OCI-LY1 (cell line): ENCODE measurements around the gene UROC1.

ENCODE experiments used
- H2AFZ ChIP-seq: fragments of 200-600 bp; sonication (generic), shearing (Covaris generic); 2 replicates; pipeline ENCODE4 v1.6.0; 2014; ENCODE audit warnings: antibody characterized with exemption, mild to moderate bottlenecking, low read length
- H3F3A ChIP-seq: fragments of 200-600 bp; sonication (generic), shearing (Covaris generic); 2 replicates; pipeline ENCODE4 v1.6.0; 2014; ENCODE audit warnings: mild to moderate bottlenecking, antibody characterized with exemption, low read length, moderate library complexity; ENCODE audit not compliant: insufficient read depth
- H3K27ac ChIP-seq: fragments of 200-600 bp; sonication (generic); 2 replicates; pipeline ENCODE4 v1.5.1; 2014; ENCODE audit warnings: low read length, mixed run types, mild to moderate bottlenecking, low read depth; ENCODE audit not compliant: poor library complexity, severe bottlenecking
- H3K27me3 ChIP-seq: fragments of 200-600 bp; sonication (generic); 2 replicates; pipeline ENCODE4 v1.6.0; 2014; ENCODE audit warnings: antibody characterized with exemption, mild to moderate bottlenecking, low read length, moderate library complexity; ENCODE audit not compliant: insufficient read depth
- H3K36me3 ChIP-seq: fragments of 200-600 bp; sonication (generic); 2 replicates; pipeline ENCODE4 v1.6.1; 2014; ENCODE audit warnings: mild to moderate bottlenecking, antibody characterized with exemption, low read length, moderate library complexity, mixed read lengths; ENCODE audit not compliant: insufficient read depth
- H3K4me1 ChIP-seq: fragments of 200-600 bp; sonication (generic); 2 replicates; pipeline ENCODE4 v1.5.1; 2014; ENCODE audit warnings: mild to moderate bottlenecking, low read length, moderate library complexity; ENCODE audit not compliant: insufficient read depth, severe bottlenecking
- H3K4me2 ChIP-seq: fragments of 200-600 bp; sonication (generic), shearing (Covaris generic); 2 replicates; pipeline ENCODE4 v1.6.1; 2014; ENCODE audit warnings: low read length
- H3K4me3 ChIP-seq: fragments of 200-600 bp; sonication (generic); 2 replicates; pipeline ENCODE4 v1.5.1; 2014; ENCODE audit warnings: low read length, low read depth, mild to moderate bottlenecking, mixed read lengths; ENCODE audit not compliant: poor library complexity, severe bottlenecking
- H3K79me2 ChIP-seq: fragments of 200-600 bp; shearing (Covaris generic); 2 replicates; pipeline ENCODE4 v1.6.1; 2016; ENCODE audit warnings: mixed run types, low read length, mixed read lengths; ENCODE audit not compliant: insufficient read depth
- H3K9ac ChIP-seq: fragments of 200-600 bp; sonication (generic), shearing (Covaris generic); 2 replicates; pipeline ENCODE4 v1.6.1; 2014; ENCODE audit warnings: mild to moderate bottlenecking, low read length, mixed read lengths
- H3K9me2 ChIP-seq: fragments of 200-600 bp; sonication (generic), shearing (Covaris generic); 2 replicates; pipeline ENCODE4 v1.6.1; 2014; ENCODE audit warnings: low read depth, mild to moderate bottlenecking, low read length, mixed read lengths
- H3K9me3 ChIP-seq: fragments of 200-600 bp; shearing (Covaris generic); 2 replicates; pipeline ENCODE4 v1.6.1; 2014; ENCODE audit warnings: low read length, mixed read lengths
- H4K20me1 ChIP-seq: fragments of 200-600 bp; sonication (generic), shearing (Covaris generic); 2 replicates; pipeline ENCODE4 v1.6.0; 2016; ENCODE audit warnings: mild to moderate bottlenecking, low read length; ENCODE audit not compliant: insufficient read depth
- CTCF ChIP-seq: fragments of 200-600 bp; sonication (generic), shearing (Covaris generic); IDR thresholded peaks from 2 replicates; pipeline ENCODE4 v1.5.1; 2017; ENCODE audit warnings: mild to moderate bottlenecking, antibody characterized with exemption, low read length, moderate library complexity, mixed read lengths
- EZH2 ChIP-seq: fragments of 200-600 bp; sonication (generic), shearing (Covaris generic); IDR thresholded peaks from 2 replicates; pipeline ENCODE4 v1.8.0; 2017; ENCODE audit warnings: borderline replicate concordance, mixed run types, mild to moderate bottlenecking, antibody characterized with exemption, low read length, moderate library complexity, mixed read lengths

UROC1 gene

GRCh38 chr3:126516152-126516935 is 1.2 kb downstream of the UROC1 start:
- no peak overlapping the region for H3K27ac ChIP-seq
- TF ChIP-seq EZH2 (no peak), CTCF (no peak)
- no peaks in the 10 kb centered on the region for H3K36me3 ChIP-seq
- H3K27me3 ChIP-seq, result no peaks in the 10 kb centered on the region
- H3K9me3 ChIP-seq, result no peaks in the 10 kb centered on the region
- no peaks in the 10 kb centered on the region for H3K9me2 ChIP-seq
- no peak overlapping the region for H3K4me3 ChIP-seq
- no peaks in the 10 kb centered on the region for H3K4me1 ChIP-seq
- no peaks in the 10 kb centered on the region for H3F3A ChIP-seq
- H3K4me2 ChIP-seq, result no peak overlapping the region
- no peak overlapping the region for H2AFZ ChIP-seq
- H3K79me2 ChIP-seq, result no peaks in the 10 kb centered on the region
- H4K20me1 ChIP-seq, result no peaks in the 10 kb centered on the region
- no peak overlapping the region for H3K9ac ChIP-seq

- H3K36me3 ChIP-seq, result no peaks in the 10 kb centered on the region
- H3K4me1 ChIP-seq, result no peaks in the 10 kb centered on the region
- H3K79me2 ChIP-seq, result no peaks in the 10 kb centered on the region
- no peaks in the 10 kb centered on the region for H3K9me3 ChIP-seq
- no peaks in the 10 kb centered on the region for H4K20me1 ChIP-seq
- no peak overlapping the region for H3K27ac ChIP-seq
- no peak overlapping the region for H3K9ac ChIP-seq
- no peak overlapping the region for H2AFZ ChIP-seq
- H3F3A ChIP-seq, result no peaks in the 10 kb centered on the region
- TF ChIP-seq EZH2, result no peak
- TF ChIP-seq CTCF, result no peak
- no peak overlapping the region for H3K4me2 ChIP-seq
- H3K4me3 ChIP-seq, result no peak overlapping the region
- no peaks in the 10 kb centered on the region for H3K27me3 ChIP-seq
- H3K9me2 ChIP-seq, result no peaks in the 10 kb centered on the region
Observed at GRCh38 chr3:126515066-126515706, 2.4 kb downstream of the UROC1 start.

- no peaks in the 10 kb centered on the region for H3K9me3 ChIP-seq
- no peak overlapping the region for H3K27ac ChIP-seq
- H3K4me2 ChIP-seq, result no peak overlapping the region
- no peaks in the 10 kb centered on the region for H4K20me1 ChIP-seq
- H3K79me2 ChIP-seq, result no peaks in the 10 kb centered on the region
- H2AFZ ChIP-seq, result no peak overlapping the region
- H3K4me3 ChIP-seq, result no peak overlapping the region
- H3K4me1 ChIP-seq, result no peaks in the 10 kb centered on the region
- H3K9me2 ChIP-seq, result no peaks in the 10 kb centered on the region
- H3K36me3 ChIP-seq, result no peaks in the 10 kb centered on the region
- TF ChIP-seq EZH2 (no peak), CTCF (no peak)
- no peaks in the 10 kb centered on the region for H3F3A ChIP-seq
- no peaks in the 10 kb centered on the region for H3K27me3 ChIP-seq
- no peak overlapping the region for H3K9ac ChIP-seq
Observed at GRCh38 chr3:126514161-126514560, 3.4 kb downstream of the UROC1 start.
